Endothelial cell (in vitro differentiated cells): Measurements from ENCODE around the gene LUM. TPM values are rescaled to one million over a fixed set of nuclear protein-coding genes. Genes with fewer than 3 reads are reported as not detected.

ENCODE experiments used
- DNase-seq: peaks from one replicate; pipeline ENCODE4 v3.0.0; 2021; ENCODE audit warnings: low spot score
- H3K27ac Mint-ChIP-seq: one replicate; pipeline ENCODE4 v1.8.0; 2021; ENCODE audit warnings: mixed read lengths, inconsistent platforms; ENCODE audit not compliant: unreplicated experiment
- H3K27me3 Mint-ChIP-seq: one replicate; pipeline ENCODE4 v1.8.0; 2021; ENCODE audit warnings: mild to moderate bottlenecking, moderate library complexity, mixed read lengths, inconsistent platforms; ENCODE audit not compliant: unreplicated experiment
- H3K36me3 Mint-ChIP-seq: one replicate; pipeline ENCODE4 v1.8.0; 2021; ENCODE audit warnings: mild to moderate bottlenecking, low read depth, mixed read lengths, inconsistent platforms; ENCODE audit not compliant: unreplicated experiment
- H3K4me1 Mint-ChIP-seq: one replicate; pipeline ENCODE4 v1.8.0; 2021; ENCODE audit warnings: mild to moderate bottlenecking, mixed read lengths, inconsistent platforms; ENCODE audit not compliant: unreplicated experiment
- H3K4me3 Mint-ChIP-seq: one replicate; pipeline ENCODE4 v1.8.0; 2021; ENCODE audit warnings: mild to moderate bottlenecking, mixed read lengths, inconsistent platforms; ENCODE audit not compliant: unreplicated experiment
- H3K9me3 Mint-ChIP-seq: one replicate; pipeline ENCODE4 v1.8.0; 2021; ENCODE audit warnings: mixed read lengths, inconsistent platforms; ENCODE audit not compliant: unreplicated experiment
- total RNA-seq: library from RNA; stranded (reverse); fragmentation: NEBNext Ultra II Directional; extraction: Animal tissue kit (Norgen Biotek cat#: 25700); gene quantifications from one replicate; pipeline ENCODE4 v1.2.1, GENCODE V29; 2021; ENCODE audit not compliant: unreplicated experiment
- TF ChIP-seq, protein P1 (sequence below): fragments of 200-600 bp; sonication (generic); IDR thresholded peaks from one replicate; pipeline ENCODE4 v1.5.0; 2021; ENCODE audit warnings: antibody characterized with exemption; ENCODE audit not compliant: unreplicated experiment

Gene LUM
- total RNA-seq, 1 donor from 2014 or later = 0.18 TPM

DNA sequence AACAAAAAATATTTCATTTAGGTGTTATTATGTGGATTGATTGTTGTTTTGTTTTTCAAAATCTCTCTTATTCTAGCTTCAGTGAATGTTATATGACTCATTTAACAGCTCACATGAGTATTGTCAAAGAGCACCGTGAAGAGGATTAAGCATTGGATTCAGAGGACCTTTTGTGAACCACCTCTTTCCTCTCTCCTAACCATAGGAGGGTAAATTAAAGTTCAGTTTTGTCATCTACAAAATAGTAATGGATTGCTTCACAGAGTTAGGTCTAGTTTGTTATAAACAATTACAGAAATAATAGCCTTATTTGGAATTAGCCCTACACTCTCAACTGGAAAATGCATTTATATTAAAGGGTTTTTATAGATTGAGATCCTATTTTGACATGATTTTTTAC is 52.5 kb downstream of the LUM start:
- no peaks in the 10 kb centered on the region for H3K27me3 Mint-ChIP-seq
- TF ChIP-seq, protein P1, sequence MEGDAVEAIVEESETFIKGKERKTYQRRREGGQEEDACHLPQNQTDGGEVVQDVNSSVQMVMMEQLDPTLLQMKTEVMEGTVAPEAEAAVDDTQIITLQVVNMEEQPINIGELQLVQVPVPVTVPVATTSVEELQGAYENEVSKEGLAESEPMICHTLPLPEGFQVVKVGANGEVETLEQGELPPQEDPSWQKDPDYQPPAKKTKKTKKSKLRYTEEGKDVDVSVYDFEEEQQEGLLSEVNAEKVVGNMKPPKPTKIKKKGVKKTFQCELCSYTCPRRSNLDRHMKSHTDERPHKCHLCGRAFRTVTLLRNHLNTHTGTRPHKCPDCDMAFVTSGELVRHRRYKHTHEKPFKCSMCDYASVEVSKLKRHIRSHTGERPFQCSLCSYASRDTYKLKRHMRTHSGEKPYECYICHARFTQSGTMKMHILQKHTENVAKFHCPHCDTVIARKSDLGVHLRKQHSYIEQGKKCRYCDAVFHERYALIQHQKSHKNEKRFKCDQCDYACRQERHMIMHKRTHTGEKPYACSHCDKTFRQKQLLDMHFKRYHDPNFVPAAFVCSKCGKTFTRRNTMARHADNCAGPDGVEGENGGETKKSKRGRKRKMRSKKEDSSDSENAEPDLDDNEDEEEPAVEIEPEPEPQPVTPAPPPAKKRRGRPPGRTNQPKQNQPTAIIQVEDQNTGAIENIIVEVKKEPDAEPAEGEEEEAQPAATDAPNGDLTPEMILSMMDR = no peak
- no peak overlapping the region for H3K4me3 Mint-ChIP-seq

DNA sequence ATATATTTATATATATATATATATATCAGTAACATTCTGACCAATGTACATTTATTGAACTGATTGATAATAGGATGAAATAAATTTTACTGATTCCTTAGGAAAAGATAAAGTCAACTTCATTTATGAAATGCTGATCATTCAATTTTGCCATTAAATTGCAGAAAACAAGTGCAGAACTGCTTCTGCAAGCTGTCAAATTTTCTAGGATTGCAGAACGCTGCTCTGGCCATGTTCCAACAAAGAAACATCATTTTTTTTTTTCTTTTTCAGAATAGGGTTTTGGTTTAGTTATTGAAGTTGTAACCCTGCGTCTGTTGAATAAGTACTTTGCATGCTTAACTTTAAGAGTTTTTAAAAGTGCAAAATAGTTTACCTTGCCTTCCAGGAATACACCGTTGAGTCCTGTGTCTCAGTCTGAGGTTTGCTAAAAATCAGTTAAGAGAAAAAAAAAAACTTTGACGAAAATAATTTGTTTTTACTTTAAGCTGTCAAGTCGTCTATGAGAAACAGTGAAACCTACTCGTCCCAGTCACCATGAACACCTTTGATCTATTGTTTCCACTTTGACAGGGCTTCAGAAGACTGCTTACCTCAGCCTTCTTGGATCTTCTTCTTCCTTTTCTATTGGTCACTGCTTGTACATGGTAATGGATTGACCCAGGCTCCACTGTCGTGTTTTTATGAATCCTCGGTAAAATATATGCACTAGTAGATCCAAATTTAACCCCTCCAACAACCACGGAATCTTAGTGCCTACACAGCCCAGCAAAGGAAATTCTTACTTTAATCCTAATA is 53.7 kb downstream of the LUM start, which contains the start of gene KERA:
KERA (minus strand) TSS at position 657 of the 798 bp plus-strand sequence. CDS start 1,743 bp downstream, outside the sequence.
- no peaks in the 10 kb centered on the region for H3K9me3 Mint-ChIP-seq
- no peaks in the 10 kb centered on the region for H3K36me3 Mint-ChIP-seq
- no peak for DNase-seq
- TF ChIP-seq, protein P1 = no peak
- H3K4me3 Mint-ChIP-seq = no peak within 1 kb of the TSS
- no peak within 1 kb of the TSS for H3K27ac Mint-ChIP-seq
- H3K27me3 Mint-ChIP-seq = no peaks in the 10 kb centered on the region
- H3K4me1 Mint-ChIP-seq = no peaks in the 10 kb centered on the region

More for the DNA sequence above, 52.5 kb downstream of the LUM start:
- Mint-ChIP-seq H3K4me1 (no peaks in the 10 kb centered on the region), H3K27ac (no peak overlapping the region), H3K9me3 (no peaks in the 10 kb centered on the region), H3K36me3 (no peaks in the 10 kb centered on the region)
- no peak for DNase-seq

DNA sequence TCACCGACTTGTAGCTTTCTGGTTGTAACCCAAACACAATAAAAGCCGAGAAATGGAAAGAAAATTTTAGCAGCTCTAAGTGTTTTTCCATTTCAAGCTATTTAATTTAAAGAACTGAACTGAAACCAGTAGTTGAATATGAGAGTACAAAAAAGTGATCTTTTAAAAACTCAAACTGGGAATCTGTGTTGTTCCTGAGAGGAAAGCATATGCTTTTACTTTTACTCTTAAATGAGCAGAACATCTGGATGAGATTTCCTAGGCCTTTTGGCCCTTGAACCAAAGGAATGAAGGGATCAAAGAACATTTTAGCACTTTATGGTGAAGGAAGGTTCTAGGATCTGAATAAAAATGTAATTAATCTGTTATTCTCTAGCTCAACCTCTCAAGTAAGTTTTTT is 54.8 kb downstream of the LUM start:
- H3K9me3 Mint-ChIP-seq = no peaks in the 10 kb centered on the region
- H3K4me3 Mint-ChIP-seq = no peak overlapping the region
- H3K27ac Mint-ChIP-seq = no peak overlapping the region
- TF ChIP-seq, protein P1 = no peak
- DNase-seq = no peak
- no peaks in the 10 kb centered on the region for H3K27me3 Mint-ChIP-seq
- no peaks in the 10 kb centered on the region for H3K36me3 Mint-ChIP-seq
- no peaks in the 10 kb centered on the region for H3K4me1 Mint-ChIP-seq

DNA sequence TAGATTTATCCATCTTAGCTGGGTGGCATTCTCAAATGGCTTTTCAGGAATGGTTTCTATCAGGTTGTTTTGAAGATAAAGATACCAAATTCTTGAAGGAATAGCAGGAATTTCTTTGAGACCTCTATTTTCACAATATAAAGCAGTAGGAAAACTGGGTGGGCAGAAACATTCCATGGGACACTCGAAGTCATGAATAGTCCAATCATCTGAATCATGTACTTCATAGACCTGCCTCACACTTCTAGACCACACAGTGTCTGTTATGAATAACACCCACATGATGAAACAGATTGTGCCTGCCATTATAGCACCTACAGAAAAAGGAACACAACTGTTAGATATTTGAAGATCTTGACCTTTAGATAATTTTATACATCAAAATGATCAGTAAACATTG is 55.3 kb downstream of the LUM start:
- no peak for DNase-seq
- no peaks in the 10 kb centered on the region for H3K9me3 Mint-ChIP-seq
- TF ChIP-seq, protein P1 = no peak
- H3K36me3 Mint-ChIP-seq = no peaks in the 10 kb centered on the region
- H3K27me3 Mint-ChIP-seq = no peaks in the 10 kb centered on the region
- H3K4me3 Mint-ChIP-seq = no peak overlapping the region
- H3K27ac Mint-ChIP-seq = no peak overlapping the region
- H3K4me1 Mint-ChIP-seq = no peaks in the 10 kb centered on the region
